NCI-H460 (cell line): ENCODE data around the gene TCF7L1. TPM values are rescaled to one million over a fixed set of nuclear protein-coding genes. Genes with fewer than 3 reads are reported as not detected.

Experiments used
- DNase-seq: peaks from one replicate; pipeline ENCODE4 v3.0.0-alpha.2; 2016; ENCODE audit warnings: low read depth; ENCODE audit errors: extremely low read depth
- total RNA-seq: library from RNA; depleted of rRNA; stranded (reverse); fragments of >200 nt; shearing (Covaris generic); gene quantifications from 2 replicates; pipeline ENCODE4 v1.2.3, GENCODE V29; 2014

Gene TCF7L1
- total RNA-seq, 1 experiment from 2014 or later = 0.12 TPM

- DNase-seq = no peak
Measured at GRCh38 chr2:85160966-85161960, 28.1 kb downstream of the TCF7L1 start.

- DNase-seq = no peak
Measured at GRCh38 chr2:85162746-85163301, 29.6 kb downstream of the TCF7L1 start.

GRCh38 chr2:85163675-85164074 is 30.5 kb downstream of the TCF7L1 start:
- DNase-seq = no peak

- no peak for DNase-seq
Measured at GRCh38 chr2:85164145-85164569, 31.0 kb downstream of the TCF7L1 start.

GRCh38 chr2:85165088-85165690 is 32.0 kb downstream of the TCF7L1 start:
- no peak for DNase-seq

GRCh38 chr2:85166021-85166420 is 32.8 kb downstream of the TCF7L1 start:
- no peak for DNase-seq

- DNase-seq = no peak
Measured at GRCh38 chr2:85167479-85167878, 34.3 kb downstream of the TCF7L1 start.

GRCh38 chr2:85168942-85169341 is 35.8 kb downstream of the TCF7L1 start:
- no peak for DNase-seq

- no peak for DNase-seq
Measured at GRCh38 chr2:85169581-85169980, 36.4 kb downstream of the TCF7L1 start.

- no peak for DNase-seq
Measured at GRCh38 chr2:85170938-85171475, 37.8 kb downstream of the TCF7L1 start.

- DNase-seq = no peak
Measured at GRCh38 chr2:85171916-85172315, 38.7 kb downstream of the TCF7L1 start.

GRCh38 chr2:85173909-85174308 is 40.7 kb downstream of the TCF7L1 start:
- DNase-seq = no peak

GRCh38 chr2:85174943-85175342 is 41.8 kb downstream of the TCF7L1 start:
- no peak for DNase-seq

GRCh38 chr2:85175369-85176299 is 42.4 kb downstream of the TCF7L1 start:
- DNase-seq = no peak

- no peak for DNase-seq
Measured at GRCh38 chr2:85177031-85177824, 44.0 kb downstream of the TCF7L1 start.

- no peak for DNase-seq
Measured at GRCh38 chr2:85178154-85178553, 45.0 kb downstream of the TCF7L1 start.

- no peak for DNase-seq
Measured at GRCh38 chr2:85178980-85179411, 45.8 kb downstream of the TCF7L1 start.

GRCh38 chr2:85179541-85179940 is 46.3 kb downstream of the TCF7L1 start:
- DNase-seq = no peak
